ENCODE results near the gene SLC22A13.

Gene SLC22A13

DNA sequence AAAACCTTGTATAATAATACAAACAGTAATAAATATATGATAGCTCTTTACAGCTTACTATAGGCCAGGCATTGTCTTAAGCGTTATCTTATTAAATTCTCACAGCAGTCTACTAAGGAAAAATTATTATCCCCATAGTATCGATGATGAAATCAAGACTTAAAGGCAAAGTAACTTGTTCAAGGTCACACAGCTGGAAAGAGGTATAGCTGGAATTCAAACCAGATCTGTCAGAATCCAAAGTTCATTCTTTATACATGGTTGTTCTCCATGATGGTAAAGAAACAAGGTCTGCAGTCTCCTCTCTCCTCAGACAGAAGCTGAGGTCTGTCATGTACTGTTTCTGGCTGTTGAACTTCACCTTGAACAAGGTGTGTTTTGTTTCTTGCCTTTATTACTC lies 15.4 kb upstream of the SLC22A13 start:
- H3K4me2 ChIP-seq (ENCODE audit: insufficient read depth, low read length): no peak overlapping the region
- H2AFZ ChIP-seq (ENCODE audit: low read depth, low read length): no peak overlapping the region
- no peak for ATAC-seq (ENCODE audit: insufficient read depth, low read depth)
- H3K27ac ChIP-seq (ENCODE audit: low read length): no peak overlapping the region
- no peaks in the 10 kb centered on the region for H3K9me3 ChIP-seq (ENCODE audit: insufficient read depth, low read length, severe bottlenecking)
- H3K79me2 ChIP-seq (ENCODE audit: insufficient read depth, low read length): no peaks in the 10 kb centered on the region
- no peaks in the 10 kb centered on the region for H3K4me1 ChIP-seq (ENCODE audit: insufficient read depth, low read length)
- H3K4me3 ChIP-seq (ENCODE audit: low read depth in 1 of 2, low read length in 2 of 2): no peak overlapping the region
- DNase-seq: no peak
- H3K9ac ChIP-seq (ENCODE audit: low read depth, low read length): no peak overlapping the region
- peaks cover 95% of the 10 kb centered on the region for H3K36me3 ChIP-seq (ENCODE audit: insufficient read depth, low read length)
- TF ChIP-seq EZH2 (IDR thresholded peaks at IDR 0.05; ENCODE audit: borderline replicate concordance, low read depth, low read length, severe bottlenecking): no peak
- H4K20me1 ChIP-seq (ENCODE audit: insufficient read depth, low read length): no peaks in the 10 kb centered on the region
- no peaks in the 10 kb centered on the region for H3K27me3 ChIP-seq (ENCODE audit: insufficient read depth, low read length, poor library complexity)

DNA sequence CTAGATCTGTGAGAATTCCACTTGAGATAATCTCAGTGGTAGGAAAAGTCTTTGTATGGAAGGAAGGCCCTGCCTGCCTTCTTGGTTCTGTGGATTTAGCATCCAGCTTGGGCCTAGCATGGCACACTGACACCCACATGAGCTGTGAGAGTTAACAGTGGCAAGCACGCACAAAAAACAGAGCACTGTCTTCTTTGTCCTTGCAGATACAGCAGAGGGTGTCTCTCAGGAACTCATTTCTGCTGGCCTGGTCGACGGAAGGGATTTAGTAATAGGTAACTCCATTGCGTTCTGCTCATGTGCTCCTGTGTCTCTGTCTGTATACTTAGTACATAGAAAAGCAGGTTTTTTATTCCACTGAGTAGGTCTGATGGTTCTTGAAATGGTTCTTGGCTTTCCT lies 14.4 kb upstream of the SLC22A13 start:
- H4K20me1 ChIP-seq (ENCODE audit: insufficient read depth, low read length): no peaks in the 10 kb centered on the region
- no peaks in the 10 kb centered on the region for H3K27me3 ChIP-seq (ENCODE audit: insufficient read depth, low read length, poor library complexity)
- no peak for TF ChIP-seq EZH2 (IDR thresholded peaks at IDR 0.05; ENCODE audit: borderline replicate concordance, low read depth, low read length, severe bottlenecking)
- TF ChIP-seq, protein P1, sequence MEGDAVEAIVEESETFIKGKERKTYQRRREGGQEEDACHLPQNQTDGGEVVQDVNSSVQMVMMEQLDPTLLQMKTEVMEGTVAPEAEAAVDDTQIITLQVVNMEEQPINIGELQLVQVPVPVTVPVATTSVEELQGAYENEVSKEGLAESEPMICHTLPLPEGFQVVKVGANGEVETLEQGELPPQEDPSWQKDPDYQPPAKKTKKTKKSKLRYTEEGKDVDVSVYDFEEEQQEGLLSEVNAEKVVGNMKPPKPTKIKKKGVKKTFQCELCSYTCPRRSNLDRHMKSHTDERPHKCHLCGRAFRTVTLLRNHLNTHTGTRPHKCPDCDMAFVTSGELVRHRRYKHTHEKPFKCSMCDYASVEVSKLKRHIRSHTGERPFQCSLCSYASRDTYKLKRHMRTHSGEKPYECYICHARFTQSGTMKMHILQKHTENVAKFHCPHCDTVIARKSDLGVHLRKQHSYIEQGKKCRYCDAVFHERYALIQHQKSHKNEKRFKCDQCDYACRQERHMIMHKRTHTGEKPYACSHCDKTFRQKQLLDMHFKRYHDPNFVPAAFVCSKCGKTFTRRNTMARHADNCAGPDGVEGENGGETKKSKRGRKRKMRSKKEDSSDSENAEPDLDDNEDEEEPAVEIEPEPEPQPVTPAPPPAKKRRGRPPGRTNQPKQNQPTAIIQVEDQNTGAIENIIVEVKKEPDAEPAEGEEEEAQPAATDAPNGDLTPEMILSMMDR (IDR thresholded peaks at IDR 0.05; ENCODE audit: borderline replicate concordance, extremely low read depth, low read length, poor library complexity, severe bottlenecking): no peak
- peaks cover 92% of the 10 kb centered on the region for H3K36me3 ChIP-seq (ENCODE audit: insufficient read depth, low read length)
- no peak overlapping the region for H3K27ac ChIP-seq (ENCODE audit: low read length)
- no peaks in the 10 kb centered on the region for H3K9me3 ChIP-seq (ENCODE audit: insufficient read depth, low read length, severe bottlenecking)
- H3K4me1 ChIP-seq (ENCODE audit: insufficient read depth, low read length): no peaks in the 10 kb centered on the region
- no peak overlapping the region for H3K4me3 ChIP-seq (ENCODE audit: low read depth in 1 of 2, low read length in 2 of 2)
- ATAC-seq (ENCODE audit: insufficient read depth, low read depth) (no peak), DNase-seq (no peak)
- H3K9ac ChIP-seq (ENCODE audit: low read depth, low read length): no peak overlapping the region
- H3K79me2 ChIP-seq (ENCODE audit: insufficient read depth, low read length): no peaks in the 10 kb centered on the region
- no peak overlapping the region for H3K4me2 ChIP-seq (ENCODE audit: insufficient read depth, low read length)
- no peak overlapping the region for H2AFZ ChIP-seq (ENCODE audit: low read depth, low read length)

DNA sequence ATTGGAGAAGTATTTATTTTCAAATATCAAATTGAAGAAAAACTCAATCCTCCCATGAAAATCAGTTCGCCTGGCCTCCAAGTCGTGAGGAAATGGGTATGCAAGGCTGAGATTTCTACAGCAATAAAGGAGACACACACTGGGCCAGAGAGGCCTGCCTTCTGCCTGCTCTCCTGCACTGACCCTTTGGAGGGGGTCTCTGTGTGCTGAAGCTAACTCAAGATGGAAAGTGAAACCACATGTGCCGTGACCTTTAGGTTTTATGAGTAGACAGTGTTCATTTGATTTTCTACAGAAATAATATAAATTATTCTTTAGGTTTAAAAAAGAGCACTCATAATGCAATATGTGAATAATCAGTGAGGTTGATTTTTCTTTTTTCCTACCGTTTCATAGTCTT lies 11.9 kb upstream of the SLC22A13 start:
- Histone ChIP-seq H3K36me3 (ENCODE audit: insufficient read depth, low read length) (peaks cover 69% of the 10 kb centered on the region), H3K27me3 (ENCODE audit: insufficient read depth, low read length, poor library complexity) (no peaks in the 10 kb centered on the region), H3K4me3 (ENCODE audit: low read depth in 1 of 2, low read length in 2 of 2) (no peak overlapping the region), H4K20me1 (ENCODE audit: insufficient read depth, low read length) (no peaks in the 10 kb centered on the region), H3K27ac (ENCODE audit: low read length) (no peak overlapping the region), H3K9ac (ENCODE audit: low read depth, low read length) (no peak overlapping the region), H3K4me1 (ENCODE audit: insufficient read depth, low read length) (no peaks in the 10 kb centered on the region), H2AFZ (ENCODE audit: low read depth, low read length) (no peak overlapping the region), H3K79me2 (ENCODE audit: insufficient read depth, low read length) (no peaks in the 10 kb centered on the region), H3K4me2 (ENCODE audit: insufficient read depth, low read length) (no peak overlapping the region), H3K9me3 (ENCODE audit: insufficient read depth, low read length, severe bottlenecking) (no peaks in the 10 kb centered on the region)
- DNase-seq: no peak
- ATAC-seq (ENCODE audit: insufficient read depth, low read depth): no peak
- no peak for TF ChIP-seq EZH2 (IDR thresholded peaks at IDR 0.05; ENCODE audit: borderline replicate concordance, low read depth, low read length, severe bottlenecking)
- TF ChIP-seq, protein P1 (IDR thresholded peaks at IDR 0.05; ENCODE audit: borderline replicate concordance, extremely low read depth, low read length, poor library complexity, severe bottlenecking): no peak

DNA sequence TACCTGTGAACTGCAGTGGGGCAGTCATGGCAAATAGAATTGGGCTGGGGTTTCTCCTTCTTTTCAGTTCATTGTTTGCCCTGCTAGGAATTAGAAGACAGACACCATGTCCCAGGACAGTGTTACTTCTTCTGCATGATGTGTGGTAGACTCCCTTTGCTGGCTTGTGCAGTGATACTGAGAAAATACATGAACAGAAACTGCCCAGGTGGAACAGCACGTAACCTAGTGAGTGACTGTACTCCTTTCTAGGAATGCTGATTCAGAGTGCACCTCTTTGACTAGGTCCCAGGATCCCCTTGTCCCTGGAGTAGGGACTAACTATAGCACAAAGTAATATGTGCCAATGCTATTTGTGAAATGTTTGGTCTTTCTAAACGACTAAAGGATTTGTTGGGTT lies 10.7 kb upstream of the SLC22A13 start:
- no peak overlapping the region for H2AFZ ChIP-seq (ENCODE audit: low read depth, low read length)
- ATAC-seq (ENCODE audit: insufficient read depth, low read depth): no peak
- H3K27me3 ChIP-seq (ENCODE audit: insufficient read depth, low read length, poor library complexity): no peaks in the 10 kb centered on the region
- no peaks in the 10 kb centered on the region for H3K79me2 ChIP-seq (ENCODE audit: insufficient read depth, low read length)
- H3K27ac ChIP-seq (ENCODE audit: low read length): no peak overlapping the region
- H3K9ac ChIP-seq (ENCODE audit: low read depth, low read length): no peak overlapping the region
- no peak for DNase-seq
- no peaks in the 10 kb centered on the region for H3K4me1 ChIP-seq (ENCODE audit: insufficient read depth, low read length)
- H4K20me1 ChIP-seq (ENCODE audit: insufficient read depth, low read length): no peaks in the 10 kb centered on the region
- H3K9me3 ChIP-seq (ENCODE audit: insufficient read depth, low read length, severe bottlenecking): no peaks in the 10 kb centered on the region
- H3K4me2 ChIP-seq (ENCODE audit: insufficient read depth, low read length): no peak overlapping the region
- TF ChIP-seq, protein P1 (IDR thresholded peaks at IDR 0.05; ENCODE audit: borderline replicate concordance, extremely low read depth, low read length, poor library complexity, severe bottlenecking): no peak
- no peak for TF ChIP-seq EZH2 (IDR thresholded peaks at IDR 0.05; ENCODE audit: borderline replicate concordance, low read depth, low read length, severe bottlenecking)
- H3K4me3 ChIP-seq (ENCODE audit: low read depth in 1 of 2, low read length in 2 of 2): no peak overlapping the region
- peaks cover 58% of the 10 kb centered on the region for H3K36me3 ChIP-seq (ENCODE audit: insufficient read depth, low read length)

All from DND-41 (cell line).